ENCODE data around the gene PRPSAP1. TPM values are rescaled to one million over a fixed set of nuclear protein-coding genes. Genes with fewer than 3 reads are reported as not detected.

PRPSAP1 gene, protein sequence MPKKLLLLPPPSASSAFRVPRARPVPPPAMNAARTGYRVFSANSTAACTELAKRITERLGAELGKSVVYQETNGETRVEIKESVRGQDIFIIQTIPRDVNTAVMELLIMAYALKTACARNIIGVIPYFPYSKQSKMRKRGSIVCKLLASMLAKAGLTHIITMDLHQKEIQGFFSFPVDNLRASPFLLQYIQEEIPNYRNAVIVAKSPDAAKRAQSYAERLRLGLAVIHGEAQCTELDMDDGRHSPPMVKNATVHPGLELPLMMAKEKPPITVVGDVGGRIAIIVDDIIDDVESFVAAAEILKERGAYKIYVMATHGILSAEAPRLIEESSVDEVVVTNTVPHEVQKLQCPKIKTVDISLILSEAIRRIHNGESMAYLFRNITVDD
- 27.6 and 41.1 TPM in 2 replicates for total RNA-seq (2014; rRNA removed; shearing (Covaris generic); ENCODE audit: low replicate concordance)

DNA sequence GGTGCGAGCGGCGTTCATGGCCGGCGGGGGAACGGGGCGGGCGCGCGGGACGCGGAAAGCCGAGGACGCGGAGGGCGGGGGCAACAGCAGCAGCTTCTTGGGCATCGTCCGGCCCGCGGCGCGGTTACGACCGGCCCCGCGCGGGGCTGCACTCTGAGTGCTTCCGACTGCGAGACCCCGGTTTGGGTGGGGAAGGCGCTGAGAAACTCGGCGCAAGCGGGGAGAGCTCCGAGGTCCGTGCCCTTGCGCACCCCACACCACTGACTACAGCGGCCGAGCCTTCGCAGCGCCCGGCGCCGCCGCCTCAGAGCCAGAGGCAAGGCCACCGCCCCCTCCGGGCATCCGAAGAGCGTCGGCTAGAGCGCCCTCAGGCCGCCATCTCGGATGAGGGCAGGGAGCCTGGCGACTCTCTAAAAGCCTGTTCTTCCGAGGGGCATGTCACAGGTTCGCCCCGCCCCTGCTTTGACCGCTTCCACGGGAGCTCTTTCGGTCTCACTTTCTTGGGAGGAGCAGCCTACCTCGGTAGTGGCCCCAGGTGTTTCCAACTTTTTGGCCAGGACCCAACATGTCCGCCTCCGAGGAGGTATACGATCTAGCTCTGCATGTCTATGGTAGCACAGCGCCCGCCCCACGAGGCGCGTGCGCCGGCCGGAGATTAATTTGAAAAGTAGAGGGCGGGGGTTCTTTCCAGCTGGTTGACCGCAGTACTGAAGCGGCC lies at the start of gene PRPSAP1:
Gene PRPSAP1 (minus strand): TSS at position 318 of the 718 bp plus-strand sequence. CDS start 213 bp downstream, at position 105.
- H3K27me3 ChIP-seq (ENCODE audit: low read length): no peaks in the 10 kb centered on the region
- H3K9ac ChIP-seq (ENCODE audit: low read length): peak within 1 kb of the TSS; percentile 85
- H3K9me2 ChIP-seq (replicated peaks; ENCODE audit: insufficient read depth, low read length): no peaks in the 10 kb centered on the region
- no peaks in the 10 kb centered on the region for H3K9me3 ChIP-seq (ENCODE audit: low read length)
- H3K79me2 ChIP-seq (ENCODE audit: low read length): peaks cover 34% of the 10 kb centered on the region
- no peaks in the 10 kb centered on the region for H3K36me3 ChIP-seq (ENCODE audit: insufficient read depth, low read length)
- H2AFZ ChIP-seq (ENCODE audit: low read length): peak within 1 kb of the TSS; percentile 90
- H3K4me1 ChIP-seq (ENCODE audit: low read length): peaks cover 34% of the 10 kb centered on the region
- H3K4me3 ChIP-seq (ENCODE audit: low read length): peak within 1 kb of the TSS; percentile 98
- H4K20me1 ChIP-seq (ENCODE audit: insufficient read depth, low read depth, low read length): no peaks in the 10 kb centered on the region; the same call in 1 of the 2 replicates
- peak within 1 kb of the TSS; percentile 97 for H3K4me2 ChIP-seq (ENCODE audit: low read depth, low read length, poor library complexity, severe bottlenecking)
- DNase-seq: peak; percentile 95
- peak within 1 kb of the TSS; percentile 55 for H3K27ac ChIP-seq (ENCODE audit: low read length)

DNA sequence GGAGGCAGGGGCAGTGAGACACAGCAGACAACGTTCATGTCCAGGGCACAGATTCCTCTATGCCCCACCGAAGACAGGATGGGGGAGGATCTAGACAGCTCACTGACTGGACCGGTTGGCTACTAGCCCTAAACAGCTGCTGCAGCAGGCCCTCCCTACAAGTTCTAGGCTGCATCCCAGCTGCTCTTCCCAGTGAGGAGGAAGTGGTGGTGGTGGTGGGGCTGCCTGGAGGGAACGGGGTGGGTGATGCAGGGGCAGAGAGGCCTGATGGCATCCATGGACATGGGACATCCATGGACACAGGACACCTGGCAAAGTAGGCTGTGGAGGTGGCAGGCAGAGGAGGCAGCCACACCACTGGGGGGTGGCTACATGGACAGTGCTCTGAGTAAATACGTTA lies 49.0 kb upstream of the PRPSAP1 start:
- H3K9me3 ChIP-seq (ENCODE audit: low read length): no peaks in the 10 kb centered on the region
- H3K9ac ChIP-seq (ENCODE audit: low read length): no peak overlapping the region
- no peak overlapping the region for H2AFZ ChIP-seq (ENCODE audit: low read length)
- no peaks in the 10 kb centered on the region for H3K27me3 ChIP-seq (ENCODE audit: low read length)
- peaks cover under 1% of the 10 kb centered on the region; the same call in 1 of the 2 replicates for H3K79me2 ChIP-seq (ENCODE audit: low read length)
- no peaks in the 10 kb centered on the region for H3K9me2 ChIP-seq (replicated peaks; ENCODE audit: insufficient read depth, low read length)
- peaks cover under 1% of the 10 kb centered on the region; the same call in 1 of the 2 replicates for H3K36me3 ChIP-seq (ENCODE audit: insufficient read depth, low read length)
- H3K27ac ChIP-seq (ENCODE audit: low read length): no peak overlapping the region
- peaks cover 20% of the 10 kb centered on the region for H4K20me1 ChIP-seq (ENCODE audit: insufficient read depth, low read depth, low read length)
- H3K4me1 ChIP-seq (ENCODE audit: low read length): peaks cover 25% of the 10 kb centered on the region
- DNase-seq: no peak
- H3K4me3 ChIP-seq (ENCODE audit: low read length): no peak overlapping the region
- H3K4me2 ChIP-seq (ENCODE audit: low read depth, low read length, poor library complexity, severe bottlenecking): no peak overlapping the region

DNA sequence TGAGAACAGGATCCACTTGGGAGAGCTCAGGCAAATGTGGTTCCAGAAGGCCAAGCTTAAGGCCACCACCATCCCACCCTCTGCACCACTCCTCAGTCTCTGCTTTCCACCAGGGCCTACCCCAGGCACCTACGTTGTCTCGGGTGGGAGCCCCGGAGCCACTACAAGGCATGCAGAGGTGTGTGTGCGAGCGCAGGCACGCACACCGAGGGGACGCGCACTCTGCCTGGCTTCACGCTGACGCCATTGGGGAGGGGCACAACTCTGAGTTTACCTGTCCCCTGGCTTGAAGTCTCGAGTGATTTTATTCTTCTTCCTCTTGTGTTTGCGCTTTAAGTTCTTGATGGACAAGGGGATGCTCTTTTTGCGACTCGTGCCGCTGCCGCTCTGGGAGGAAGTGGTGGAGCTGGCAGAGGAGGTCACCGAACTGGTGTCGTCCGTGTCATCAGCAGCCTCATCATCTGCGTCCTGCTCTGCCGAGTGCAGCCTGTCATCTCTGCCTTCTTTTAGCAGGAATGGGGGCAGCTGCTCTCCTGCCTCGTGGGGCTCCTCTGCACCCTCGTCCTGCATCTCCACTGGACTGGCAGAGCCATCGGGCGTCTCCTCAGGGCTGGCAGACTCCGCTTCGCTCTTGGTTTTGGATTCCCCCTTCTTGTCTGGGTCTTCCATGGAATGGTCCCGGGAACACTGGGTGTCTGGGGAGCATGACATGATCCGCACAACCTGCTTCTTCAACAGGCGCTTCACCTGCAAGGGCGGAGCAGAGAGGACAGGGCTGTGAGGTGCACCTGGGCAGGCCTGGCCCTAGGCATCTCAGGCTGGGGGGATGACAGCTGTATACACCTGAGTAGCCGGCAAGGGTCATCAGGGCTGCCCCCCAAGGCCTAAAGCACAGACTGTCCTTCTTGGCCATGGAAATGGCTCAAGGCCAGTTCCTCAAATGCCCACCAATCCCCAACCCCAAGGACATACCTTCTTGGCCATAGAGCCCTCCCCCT lies 45.8 kb upstream of the PRPSAP1 start:
- no peak for DNase-seq

DNA sequence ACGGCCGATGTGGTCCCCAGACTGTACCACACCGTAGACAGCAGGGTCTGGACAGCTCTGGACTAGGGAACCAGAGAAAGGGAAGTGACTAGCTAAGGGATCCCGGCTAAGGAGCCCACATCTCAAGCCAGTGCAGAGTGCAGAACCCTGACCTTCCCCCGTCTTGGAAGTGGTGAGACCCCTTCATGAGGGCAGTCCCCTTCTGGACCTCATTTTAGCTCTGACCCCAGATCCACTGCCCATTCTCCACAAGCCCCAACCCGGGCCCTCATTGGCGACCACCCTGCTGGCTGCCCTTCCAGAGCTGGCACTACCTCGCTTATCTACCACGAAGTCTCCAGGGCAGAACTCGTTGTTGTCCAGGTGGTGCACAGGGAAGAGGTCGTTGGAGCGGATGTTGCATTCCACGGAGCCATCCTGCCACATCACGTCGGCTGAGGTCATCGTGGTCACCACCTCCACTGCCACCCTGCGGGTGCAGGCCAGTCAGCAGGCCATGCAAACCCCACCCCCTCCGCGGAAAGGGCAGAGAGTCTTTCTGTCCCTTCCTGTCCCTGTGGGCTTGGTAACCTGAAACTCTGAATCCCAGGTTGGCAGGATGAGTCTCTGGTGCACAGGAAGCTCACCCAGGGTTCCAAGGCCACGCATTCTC lies 44.9 kb upstream of the PRPSAP1 start:
- no peaks in the 10 kb centered on the region for H3K9me3 ChIP-seq (ENCODE audit: low read length)
- H3K36me3 ChIP-seq (ENCODE audit: insufficient read depth, low read length): peaks cover 11% of the 10 kb centered on the region; the same call in 1 of the 2 replicates
- H3K4me1 ChIP-seq (ENCODE audit: low read length): no peaks in the 10 kb centered on the region
- no peak overlapping the region for H3K27ac ChIP-seq (ENCODE audit: low read length)
- H3K4me2 ChIP-seq (ENCODE audit: low read depth, low read length, poor library complexity, severe bottlenecking): no peak overlapping the region
- H3K9me2 ChIP-seq (replicated peaks; ENCODE audit: insufficient read depth, low read length): no peaks in the 10 kb centered on the region
- no peak overlapping the region for H3K9ac ChIP-seq (ENCODE audit: low read length)
- no peaks in the 10 kb centered on the region for H4K20me1 ChIP-seq (ENCODE audit: insufficient read depth, low read depth, low read length)
- no peak for DNase-seq
- no peaks in the 10 kb centered on the region for H3K79me2 ChIP-seq (ENCODE audit: low read length)
- H2AFZ ChIP-seq (ENCODE audit: low read length): no peak overlapping the region
- H3K4me3 ChIP-seq (ENCODE audit: low read length): no peak overlapping the region
- no peaks in the 10 kb centered on the region for H3K27me3 ChIP-seq (ENCODE audit: low read length)

More for the DNA sequence above, 45.8 kb upstream of the PRPSAP1 start:
- Histone ChIP-seq H3K27ac (ENCODE audit: low read length) (no peak overlapping the region), H3K36me3 (ENCODE audit: insufficient read depth, low read length) (peaks cover 11% of the 10 kb centered on the region; the same call in 1 of the 2 replicates), H3K27me3 (ENCODE audit: low read length) (no peaks in the 10 kb centered on the region), H3K4me2 (ENCODE audit: low read depth, low read length, poor library complexity, severe bottlenecking) (no peak overlapping the region), H3K4me3 (ENCODE audit: low read length) (no peak overlapping the region), H3K9me2 (replicated peaks; ENCODE audit: insufficient read depth, low read length) (no peaks in the 10 kb centered on the region), H3K4me1 (ENCODE audit: low read length) (no peaks in the 10 kb centered on the region), H2AFZ (ENCODE audit: low read length) (no peak overlapping the region), H4K20me1 (ENCODE audit: insufficient read depth, low read depth, low read length) (no peaks in the 10 kb centered on the region), H3K9ac (ENCODE audit: low read length) (no peak overlapping the region), H3K79me2 (ENCODE audit: low read length) (no peaks in the 10 kb centered on the region), H3K9me3 (ENCODE audit: low read length) (no peaks in the 10 kb centered on the region)

DNA sequence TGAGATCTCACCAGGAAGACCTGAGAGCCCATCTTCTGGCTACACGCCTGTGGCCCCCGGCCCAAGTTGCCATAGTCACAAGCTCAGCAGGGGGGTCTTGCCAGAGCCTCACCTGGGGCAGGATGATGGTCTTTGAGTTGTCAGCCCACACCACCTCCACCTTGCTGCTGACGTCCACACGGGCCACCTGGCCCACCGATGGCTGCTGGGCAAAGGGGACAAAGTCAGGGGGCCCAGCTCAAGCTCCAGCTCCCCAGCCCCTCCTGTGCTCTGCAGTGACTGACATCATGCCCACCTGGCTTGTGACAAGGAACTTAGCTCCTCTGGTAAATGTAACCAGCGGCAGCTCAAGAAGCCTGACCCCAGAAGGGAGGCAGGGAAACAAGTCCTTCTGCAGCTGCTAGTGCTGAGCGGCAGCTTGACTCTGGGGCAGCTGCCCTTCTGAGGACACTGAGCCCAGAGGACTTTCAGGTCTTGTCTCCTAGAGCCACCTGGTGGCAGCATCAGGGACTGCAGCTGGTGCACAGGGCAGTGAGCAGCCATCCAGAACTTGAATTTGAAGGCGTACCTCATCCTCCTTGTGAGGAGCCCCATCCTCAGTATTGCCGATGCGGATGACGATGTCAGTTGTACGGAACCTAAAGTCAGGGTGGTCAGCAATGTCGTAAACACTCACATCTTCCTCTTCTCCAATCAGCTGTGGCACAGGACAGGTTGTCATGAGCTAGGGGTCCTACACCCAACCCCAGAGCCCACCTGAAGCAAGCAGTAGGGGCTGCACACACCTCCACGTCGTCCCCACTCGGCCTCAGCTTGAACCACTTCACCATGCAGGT lies 44.2 kb upstream of the PRPSAP1 start:
- Histone ChIP-seq H2AFZ (ENCODE audit: low read length) (no peak overlapping the region), H3K9ac (ENCODE audit: low read length) (no peak overlapping the region), H3K27ac (ENCODE audit: low read length) (no peak overlapping the region), H3K27me3 (ENCODE audit: low read length) (no peaks in the 10 kb centered on the region), H4K20me1 (ENCODE audit: insufficient read depth, low read depth, low read length) (no peaks in the 10 kb centered on the region), H3K4me3 (ENCODE audit: low read length) (no peak overlapping the region), H3K9me2 (replicated peaks; ENCODE audit: insufficient read depth, low read length) (no peaks in the 10 kb centered on the region), H3K4me2 (ENCODE audit: low read depth, low read length, poor library complexity, severe bottlenecking) (no peak overlapping the region), H3K9me3 (ENCODE audit: low read length) (no peaks in the 10 kb centered on the region), H3K79me2 (ENCODE audit: low read length) (no peaks in the 10 kb centered on the region), H3K36me3 (ENCODE audit: insufficient read depth, low read length) (peaks cover 11% of the 10 kb centered on the region; the same call in 1 of the 2 replicates), H3K4me1 (ENCODE audit: low read length) (no peaks in the 10 kb centered on the region)
- DNase-seq: peak; percentile 94

DNA sequence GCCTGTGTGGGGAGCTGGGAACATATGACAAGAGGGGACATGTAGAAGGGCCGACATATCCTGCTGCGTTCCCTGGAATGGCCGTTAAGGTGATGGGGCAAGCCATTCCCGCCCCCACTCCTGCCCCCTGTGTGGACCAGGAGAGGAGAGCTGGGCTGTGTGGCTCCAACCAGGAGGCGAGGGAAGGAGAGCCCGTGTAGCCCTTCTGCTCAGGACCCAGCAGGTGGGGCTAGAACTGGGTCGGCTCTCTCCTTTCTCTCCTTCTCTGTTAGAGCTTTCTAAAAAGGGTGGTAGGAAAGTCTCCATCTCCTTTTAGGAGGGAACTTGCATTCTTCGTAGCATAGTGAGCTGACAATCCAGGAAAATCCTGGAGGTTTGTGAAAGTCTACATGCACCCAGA lies 43.5 kb upstream of the PRPSAP1 start:
- Histone ChIP-seq H3K4me2 (ENCODE audit: low read depth, low read length, poor library complexity, severe bottlenecking) (no peak overlapping the region), H3K36me3 (ENCODE audit: insufficient read depth, low read length) (peaks cover 11% of the 10 kb centered on the region; the same call in 1 of the 2 replicates), H3K4me1 (ENCODE audit: low read length) (no peaks in the 10 kb centered on the region), H3K79me2 (ENCODE audit: low read length) (no peaks in the 10 kb centered on the region), H3K27ac (ENCODE audit: low read length) (no peak overlapping the region), H3K9me3 (ENCODE audit: low read length) (no peaks in the 10 kb centered on the region), H3K9me2 (replicated peaks; ENCODE audit: insufficient read depth, low read length) (no peaks in the 10 kb centered on the region), H3K27me3 (ENCODE audit: low read length) (no peaks in the 10 kb centered on the region), H3K4me3 (ENCODE audit: low read length) (no peak overlapping the region), H4K20me1 (ENCODE audit: insufficient read depth, low read depth, low read length) (no peaks in the 10 kb centered on the region), H3K9ac (ENCODE audit: low read length) (no peak overlapping the region), H2AFZ (ENCODE audit: low read length) (no peak overlapping the region)
- no peak for DNase-seq

DNA sequence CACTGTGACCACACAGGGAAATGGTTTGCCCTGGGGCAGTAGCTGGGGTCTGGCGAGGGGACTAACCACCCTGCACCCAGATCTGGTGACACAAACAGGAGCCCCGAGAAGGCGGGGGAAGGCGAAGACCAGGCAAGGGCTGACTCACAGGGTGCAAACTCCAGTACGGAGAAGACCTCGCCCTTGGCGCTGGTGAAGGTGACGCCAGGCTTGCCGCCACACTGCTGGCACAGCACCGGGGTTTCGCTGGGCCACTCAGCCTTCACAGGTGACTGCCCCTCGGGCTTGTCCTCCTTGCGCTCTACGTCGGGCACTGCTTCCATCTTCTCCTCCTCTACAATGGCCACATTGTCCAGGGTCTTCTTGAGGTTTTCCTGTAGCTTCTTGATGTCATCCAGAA lies 42.3 kb upstream of the PRPSAP1 start:
- H3K4me3 ChIP-seq (ENCODE audit: low read length): no peak overlapping the region
- no peak for DNase-seq
- H3K27ac ChIP-seq (ENCODE audit: low read length): no peak overlapping the region
- H3K79me2 ChIP-seq (ENCODE audit: low read length): no peaks in the 10 kb centered on the region
- no peak overlapping the region for H2AFZ ChIP-seq (ENCODE audit: low read length)
- H4K20me1 ChIP-seq (ENCODE audit: insufficient read depth, low read depth, low read length): no peaks in the 10 kb centered on the region
- no peaks in the 10 kb centered on the region for H3K9me3 ChIP-seq (ENCODE audit: low read length)
- H3K9me2 ChIP-seq (replicated peaks; ENCODE audit: insufficient read depth, low read length): no peaks in the 10 kb centered on the region
- H3K9ac ChIP-seq (ENCODE audit: low read length): no peak overlapping the region
- no peaks in the 10 kb centered on the region for H3K27me3 ChIP-seq (ENCODE audit: low read length)
- H3K4me2 ChIP-seq (ENCODE audit: low read depth, low read length, poor library complexity, severe bottlenecking): no peak overlapping the region
- peaks cover 11% of the 10 kb centered on the region; the same call in 1 of the 2 replicates for H3K36me3 ChIP-seq (ENCODE audit: insufficient read depth, low read length)
- H3K4me1 ChIP-seq (ENCODE audit: low read length): no peaks in the 10 kb centered on the region

Data from Karpas-422 (cell line).